HUES48 (cell line): Measurements from ENCODE around the gene SPOCK1.

Experiments
- H3K27ac ChIP-seq: one replicate; pipeline ENCODE4 v1.7.0; 2013; ENCODE audit warnings: low read depth, low read length, inconsistent platforms
- H3K27me3 ChIP-seq: 2 replicates; pipeline ENCODE4 v1.6.1; 2013; ENCODE audit warnings: mild to moderate bottlenecking, low read length; ENCODE audit not compliant: control insufficient read depth, insufficient read depth
- H3K36me3 ChIP-seq: 2 replicates; pipeline ENCODE4 v1.6.1; 2013; ENCODE audit warnings: low read length; ENCODE audit not compliant: control insufficient read depth, insufficient read depth
- H3K4me1 ChIP-seq: 2 replicates; pipeline ENCODE4 v1.6.1; 2013; ENCODE audit warnings: mild to moderate bottlenecking, low read length; ENCODE audit not compliant: control insufficient read depth, insufficient read depth
- H3K4me3 ChIP-seq: 2 replicates; pipeline ENCODE4 v1.5.1; 2013; ENCODE audit warnings: mild to moderate bottlenecking, low read depth, low read length
- H3K9ac ChIP-seq: 2 replicates; pipeline ENCODE4 v1.6.1; 2013; ENCODE audit warnings: mild to moderate bottlenecking, low read depth, low read length, moderate library complexity
- H3K9me3 ChIP-seq: 2 replicates; pipeline ENCODE4 v1.6.1; 2013; ENCODE audit warnings: low read length; ENCODE audit not compliant: control insufficient read depth, insufficient read depth

SPOCK1 gene

GRCh38 chr5:137024044-137024443 lies 475.1 kb downstream of the SPOCK1 start:
- Histone ChIP-seq H3K27me3 (no peaks in the 10 kb centered on the region), H3K4me3 (no peak overlapping the region), H3K4me1 (no peaks in the 10 kb centered on the region)

DNA sequence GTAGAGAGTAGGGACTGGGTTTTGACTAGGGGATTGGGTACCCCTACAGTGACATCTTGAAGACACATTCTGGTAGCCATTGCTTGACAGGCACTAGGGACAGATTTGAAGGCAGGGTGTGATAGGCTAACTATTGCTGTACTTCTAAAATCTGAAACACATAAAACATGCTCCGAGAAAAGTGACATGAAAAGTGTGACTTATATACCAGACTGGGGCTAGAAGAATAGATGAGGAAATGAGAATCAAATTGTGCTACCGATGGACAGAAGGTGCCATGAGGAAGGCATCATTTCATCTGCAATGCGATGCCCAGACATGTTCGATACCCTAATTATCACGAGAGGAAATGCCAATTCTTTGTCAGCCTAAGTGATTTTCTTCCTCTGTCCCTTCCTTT lies 475.8 kb downstream of the SPOCK1 start:
- H3K27ac ChIP-seq = no peak overlapping the region
- H3K9me3 ChIP-seq = no peaks in the 10 kb centered on the region
- H3K9ac ChIP-seq = no peak overlapping the region
- H3K36me3 ChIP-seq = no peaks in the 10 kb centered on the region
- no peaks in the 10 kb centered on the region for H3K4me1 ChIP-seq
- H3K27me3 ChIP-seq = no peaks in the 10 kb centered on the region
- no peak overlapping the region for H3K4me3 ChIP-seq

More at GRCh38 chr5:137024044-137024443, 475.1 kb downstream of the SPOCK1 start:
- H3K9ac ChIP-seq = no peak overlapping the region
- H3K36me3 ChIP-seq = no peaks in the 10 kb centered on the region
- no peak overlapping the region for H3K27ac ChIP-seq
- H3K9me3 ChIP-seq = no peaks in the 10 kb centered on the region

DNA sequence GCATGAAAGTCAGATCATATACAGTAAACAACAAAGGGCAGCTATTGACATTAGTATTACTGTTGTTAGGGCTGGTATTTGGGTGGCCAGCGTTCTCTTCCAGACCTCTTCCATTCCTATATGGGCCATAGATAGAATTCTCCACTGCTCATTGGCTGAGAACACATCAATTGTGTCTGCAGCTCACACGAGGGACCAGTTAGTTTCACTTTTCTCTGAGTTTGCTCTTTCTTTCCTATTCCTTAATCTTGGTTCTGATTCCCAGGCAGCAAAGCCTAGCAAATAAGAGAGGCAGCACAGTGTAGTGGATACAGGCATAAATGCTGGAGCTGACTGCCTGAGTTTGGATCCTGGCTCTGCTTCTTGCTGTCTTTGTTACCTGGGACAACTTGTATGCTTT lies 476.4 kb downstream of the SPOCK1 start:
- Histone ChIP-seq H3K9ac (no peak overlapping the region), H3K4me1 (no peaks in the 10 kb centered on the region), H3K27me3 (no peaks in the 10 kb centered on the region), H3K27ac (no peak overlapping the region), H3K4me3 (no peak overlapping the region), H3K36me3 (no peaks in the 10 kb centered on the region), H3K9me3 (no peaks in the 10 kb centered on the region)

GRCh38 chr5:137022043-137022442 lies 477.1 kb downstream of the SPOCK1 start:
- no peak overlapping the region for H3K9ac ChIP-seq
- H3K27ac ChIP-seq = no peak overlapping the region
- no peaks in the 10 kb centered on the region for H3K27me3 ChIP-seq
- H3K36me3 ChIP-seq = no peaks in the 10 kb centered on the region
- no peaks in the 10 kb centered on the region for H3K4me1 ChIP-seq
- no peaks in the 10 kb centered on the region for H3K9me3 ChIP-seq
- no peak overlapping the region for H3K4me3 ChIP-seq

- Histone ChIP-seq H3K4me3 (no peak overlapping the region), H3K9ac (no peak overlapping the region), H3K27ac (no peak overlapping the region), H3K9me3 (no peaks in the 10 kb centered on the region), H3K27me3 (no peaks in the 10 kb centered on the region), H3K36me3 (no peaks in the 10 kb centered on the region), H3K4me1 (no peaks in the 10 kb centered on the region)
These were observed 479.9 kb downstream of the SPOCK1 start for GRCh38 chr5:137019229-137019628.

DNA sequence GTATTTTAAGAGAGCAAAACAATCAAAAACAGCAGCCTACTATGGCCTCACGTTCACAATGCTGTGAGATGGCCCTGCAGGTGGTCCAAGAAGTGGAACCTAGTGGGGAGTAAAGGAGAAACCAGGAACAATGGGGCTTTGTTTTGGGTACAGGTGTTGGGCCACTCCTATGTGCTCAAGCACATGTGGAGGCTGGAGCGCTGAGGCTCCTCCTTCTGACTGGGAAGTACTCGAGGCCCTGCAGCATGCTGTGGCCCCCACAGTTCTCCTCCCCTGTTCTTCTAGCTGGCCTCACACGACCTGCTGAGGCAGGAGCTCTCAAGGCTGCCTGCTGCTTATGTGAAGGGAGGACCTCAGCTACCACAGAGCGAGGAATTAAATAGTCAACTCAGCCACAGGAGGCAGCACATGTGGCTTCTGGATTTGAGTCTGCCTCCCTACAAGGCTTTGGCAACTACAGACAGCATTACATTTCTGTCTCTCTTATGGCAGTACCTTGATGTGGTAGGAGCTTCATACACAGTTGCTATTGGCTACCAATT lies 482.3 kb downstream of the SPOCK1 start:
- H3K4me1 ChIP-seq = no peaks in the 10 kb centered on the region
- no peaks in the 10 kb centered on the region for H3K27me3 ChIP-seq

DNA sequence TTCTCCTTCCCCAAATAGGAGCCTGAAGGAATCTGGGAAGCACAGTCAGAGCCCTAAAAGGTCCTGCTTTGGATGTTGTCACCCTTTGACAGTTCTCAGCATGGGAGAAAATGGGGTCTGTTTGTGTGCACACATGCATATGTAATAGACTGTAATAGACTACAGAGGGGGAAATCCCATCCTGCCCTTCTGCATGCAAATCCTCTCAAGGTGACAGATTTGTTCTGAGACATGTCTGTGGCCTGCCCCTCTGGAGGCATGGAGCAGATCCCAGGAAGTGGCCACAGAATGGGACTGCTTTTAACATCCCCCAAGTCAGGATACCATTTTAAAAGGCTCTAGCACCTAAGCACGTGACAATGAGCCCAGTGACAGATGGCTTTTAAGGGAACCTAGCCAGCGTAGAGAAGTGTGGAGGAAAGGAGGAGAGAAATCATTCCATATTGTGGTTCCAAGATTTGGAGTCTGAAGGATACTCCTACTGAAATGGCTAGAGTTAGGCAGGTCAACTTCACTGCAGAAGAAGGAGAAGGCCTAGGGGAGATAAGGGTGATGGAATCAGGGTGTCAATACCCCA lies 483.5 kb downstream of the SPOCK1 start:
- Histone ChIP-seq H3K9ac (no peak overlapping the region), H3K4me1 (no peaks in the 10 kb centered on the region), H3K9me3 (no peaks in the 10 kb centered on the region), H3K36me3 (no peaks in the 10 kb centered on the region), H3K4me3 (no peak overlapping the region), H3K27ac (no peak overlapping the region), H3K27me3 (no peaks in the 10 kb centered on the region)

More for the DNA sequence above, 482.3 kb downstream of the SPOCK1 start:
- Histone ChIP-seq H3K4me3 (no peak overlapping the region), H3K27ac (no peak overlapping the region), H3K9me3 (no peaks in the 10 kb centered on the region), H3K9ac (no peak overlapping the region), H3K36me3 (no peaks in the 10 kb centered on the region)

DNA sequence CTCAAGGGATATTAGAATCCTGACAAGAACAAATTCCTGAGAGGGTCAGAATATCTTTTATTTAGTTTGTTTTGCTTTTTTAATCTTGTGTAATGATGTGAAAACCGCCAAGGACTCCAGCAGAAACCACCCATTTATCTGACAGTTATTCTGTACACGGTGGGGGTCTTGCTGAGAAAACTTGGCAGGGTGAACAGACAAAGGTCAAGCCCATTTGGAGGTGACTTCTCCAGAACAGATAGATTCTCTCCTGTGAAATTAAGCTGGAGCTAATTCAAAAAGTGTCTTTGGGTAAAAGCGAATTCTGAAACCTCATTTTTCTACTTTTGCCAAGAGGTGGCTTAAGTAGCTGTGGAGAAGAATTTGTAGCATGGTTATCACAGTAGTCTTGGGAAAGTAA lies 484.4 kb downstream of the SPOCK1 start:
- H3K27me3 ChIP-seq = no peaks in the 10 kb centered on the region

DNA sequence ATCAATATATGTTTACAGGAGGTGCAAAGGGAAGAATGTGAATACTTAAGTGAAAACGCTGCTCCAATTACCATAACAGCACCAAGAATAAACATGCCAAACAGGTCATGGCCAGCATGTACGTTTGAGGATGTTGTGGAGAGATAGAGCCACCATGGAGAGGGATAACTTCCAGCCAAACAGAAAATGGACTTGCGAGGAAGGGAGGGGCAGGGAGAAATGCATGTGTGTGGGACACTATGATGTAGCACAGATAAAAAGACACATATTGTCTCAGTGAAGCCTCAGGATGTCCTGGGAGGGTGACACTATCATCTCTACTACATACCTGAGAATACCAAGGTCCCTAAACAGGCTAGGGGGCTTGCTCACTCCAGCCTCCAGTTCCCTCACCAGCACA lies 488.9 kb downstream of the SPOCK1 start:
- no peak overlapping the region for H3K4me3 ChIP-seq
- H3K9me3 ChIP-seq = no peaks in the 10 kb centered on the region
- no peak overlapping the region for H3K27ac ChIP-seq
- no peaks in the 10 kb centered on the region for H3K36me3 ChIP-seq
- no peaks in the 10 kb centered on the region for H3K4me1 ChIP-seq
- H3K9ac ChIP-seq = no peak overlapping the region
- H3K27me3 ChIP-seq = no peaks in the 10 kb centered on the region

More for the DNA sequence above, 484.4 kb downstream of the SPOCK1 start:
- no peak overlapping the region for H3K9ac ChIP-seq
- H3K4me3 ChIP-seq = no peak overlapping the region
- no peak overlapping the region for H3K27ac ChIP-seq
- no peaks in the 10 kb centered on the region for H3K9me3 ChIP-seq
- no peaks in the 10 kb centered on the region for H3K36me3 ChIP-seq
- no peaks in the 10 kb centered on the region for H3K4me1 ChIP-seq

DNA sequence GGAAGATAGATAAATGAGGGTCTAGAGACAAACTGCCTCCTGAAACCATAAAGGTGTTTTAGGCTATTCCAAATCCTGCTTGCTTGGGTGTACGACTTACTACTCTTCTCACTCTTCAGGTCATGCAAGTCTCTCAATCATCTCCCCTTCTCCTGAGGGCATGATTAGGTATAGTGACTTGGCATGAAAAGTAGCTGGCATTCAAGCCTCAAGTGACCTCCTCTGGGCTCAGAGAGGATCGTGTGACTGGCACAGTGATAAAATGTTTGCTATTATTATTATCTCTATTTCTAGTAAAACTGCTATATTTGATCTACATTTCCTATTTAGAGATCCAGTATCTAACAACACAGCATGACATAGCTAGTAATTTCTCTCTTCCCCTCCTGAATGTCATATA lies 494.8 kb downstream of the SPOCK1 start:
- Histone ChIP-seq H3K4me3 (no peak overlapping the region), H3K4me1 (no peaks in the 10 kb centered on the region), H3K27me3 (no peaks in the 10 kb centered on the region), H3K9me3 (no peaks in the 10 kb centered on the region), H3K36me3 (no peaks in the 10 kb centered on the region), H3K9ac (no peak overlapping the region), H3K27ac (no peak overlapping the region)

DNA sequence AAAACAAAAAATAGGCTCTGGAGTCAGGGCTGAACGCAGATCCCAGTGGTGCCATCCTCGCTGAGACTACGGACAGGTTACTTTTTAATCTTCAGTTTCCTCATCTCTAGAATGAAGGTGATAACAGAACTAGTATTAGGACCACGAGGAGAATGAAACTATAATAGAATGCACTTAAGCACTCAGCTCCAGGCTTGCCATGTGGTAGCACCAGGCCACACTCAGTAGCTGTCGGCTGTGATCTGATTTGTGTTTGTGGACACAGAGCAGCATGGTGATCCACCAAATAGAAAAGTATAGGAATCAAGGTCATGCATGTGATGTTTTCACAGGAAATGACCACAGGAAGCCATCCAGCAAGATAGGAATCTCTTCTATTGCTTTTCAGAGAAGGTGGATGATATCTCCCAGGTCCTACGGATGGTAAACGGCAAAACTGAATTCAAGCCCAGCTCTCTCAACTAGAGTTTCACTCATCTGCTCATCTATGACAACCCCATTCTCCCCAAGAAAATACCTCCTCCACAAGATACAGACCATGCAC lies 498.0 kb downstream of the SPOCK1 start:
- H3K9me3 ChIP-seq = no peaks in the 10 kb centered on the region
- no peak overlapping the region for H3K9ac ChIP-seq
- no peak overlapping the region for H3K4me3 ChIP-seq
- H3K27ac ChIP-seq = no peak overlapping the region
- H3K4me1 ChIP-seq = no peaks in the 10 kb centered on the region
- H3K27me3 ChIP-seq = no peaks in the 10 kb centered on the region
- no peaks in the 10 kb centered on the region for H3K36me3 ChIP-seq
